Transverse colon (tissue), 4 donors: ENCODE data around the gene IL20RA.

Experiments used
- CTCF ChIP-seq, 5 experiments: fragments of 200-600 bp in 3 of 5; fragments of 450-650 bp in 2 of 5; sonication (generic) in 3 of 5; IDR thresholded peaks; 1 replicate in 2 of 5; 2 replicates in 3 of 5; pipeline ENCODE4 v1.5.1; 2016 to 2017; ENCODE audit warnings: antibody characterized with exemption in 5 of 5, inconsistent platforms in 3 of 5, mild to moderate bottlenecking in 2 of 5, moderate library complexity in 1 of 5
- POLR2A ChIP-seq: fragments of 450-650 bp; IDR thresholded peaks from one replicate; pipeline ENCODE4 v1.6.1; 2016; ENCODE audit warnings: antibody characterized with exemption, mild to moderate bottlenecking, moderate library complexity
- POLR2AphosphoS5 ChIP-seq, 3 donors: sonication (generic); formaldehyde crosslinking; IDR thresholded peaks; one replicate each; pipeline ENCODE4 v1.6.1; 2016; ENCODE audit warnings: antibody characterized with exemption in 3 of 3

- no peak for TF ChIP-seq POLR2A
- no peak for TF ChIP-seq CTCF (IDR thresholded peaks at IDR 0.05)
- TF ChIP-seq POLR2AphosphoS5 (IDR thresholded peaks at IDR 0.05): no peak
Measured at GRCh38 chr6:136994782-136995181, 50.0 kb downstream of the IL20RA start.
